NCI-H146 treated with DMSO at 0.1 percent for 48 hours (cell line): ENCODE measurements around the gene PHYHIPL.

ENCODE experiments used
- DNase-seq: peaks from one replicate; lab custom pipeline; 2025; ENCODE audit not compliant: unreplicated experiment; lab: John Stamatoyannopoulos, UW

Gene PHYHIPL

GRCh38 chr10:59252491-59252890, 76.0 kb downstream of the PHYHIPL start:
- DNase-seq = no peak

- no peak for DNase-seq
Measured at GRCh38 chr10:59255463-59255862, 79.0 kb downstream of the PHYHIPL start.

GRCh38 chr10:59257224-59257623, 80.8 kb downstream of the PHYHIPL start:
- no peak for DNase-seq

- DNase-seq = peak; percentile 88
Measured at GRCh38 chr10:59258890-59259289, 82.4 kb downstream of the PHYHIPL start.

GRCh38 chr10:59265141-59265540, 88.7 kb downstream of the PHYHIPL start:
- no peak for DNase-seq

GRCh38 chr10:59266321-59266720, 89.9 kb downstream of the PHYHIPL start:
- DNase-seq = no peak

GRCh38 chr10:59268460-59268859, 92.0 kb downstream of the PHYHIPL start:
- DNase-seq = no peak

GRCh38 chr10:59269651-59270050, 93.2 kb downstream of the PHYHIPL start:
- DNase-seq = no peak

GRCh38 chr10:59270492-59270891, 94.0 kb downstream of the PHYHIPL start:
- no peak for DNase-seq

GRCh38 chr10:59271160-59271559, 94.7 kb downstream of the PHYHIPL start:
- no peak for DNase-seq

GRCh38 chr10:59272061-59272460, 95.6 kb downstream of the PHYHIPL start:
- no peak for DNase-seq

GRCh38 chr10:59273445-59273844, 97.0 kb downstream of the PHYHIPL start:
- DNase-seq = no peak

- no peak for DNase-seq
Measured at GRCh38 chr10:59276133-59276532, 99.7 kb downstream of the PHYHIPL start.

- no peak for DNase-seq
Measured at GRCh38 chr10:59276919-59277318, 100.5 kb downstream of the PHYHIPL start.

GRCh38 chr10:59279476-59279875, 103.0 kb downstream of the PHYHIPL start:
- no peak for DNase-seq

GRCh38 chr10:59279991-59280505, 103.6 kb downstream of the PHYHIPL start:
- DNase-seq = no peak

- DNase-seq = no peak
Measured at GRCh38 chr10:59281861-59282260, 105.4 kb downstream of the PHYHIPL start.

- no peak for DNase-seq
Measured at GRCh38 chr10:59283456-59284091, 107.1 kb downstream of the PHYHIPL start.

GRCh38 chr10:59284118-59284975, 107.9 kb downstream of the PHYHIPL start:
- no peak for DNase-seq

GRCh38 chr10:59285073-59285472, 108.6 kb downstream of the PHYHIPL start:
- DNase-seq = no peak

- no peak for DNase-seq
Measured at GRCh38 chr10:59285848-59286247, 109.4 kb downstream of the PHYHIPL start.

- no peak for DNase-seq
Measured at GRCh38 chr10:59287587-59288255, 111.3 kb downstream of the PHYHIPL start.
